Activated naive CD4-positive, alpha-beta T cell treated with anti-CD3 and anti-CD28 coated beads, Interleukin-2, amount 50 U/mL, for 24 hours (primary cell): ENCODE data around the gene PDIK1L.
A peak's percentile ranks its signal among the peaks of the same experiment; 100 is the strongest.
"Not testable (repeated sequence)": the region's sequence is repeated elsewhere in the genome, so short reads cannot be mapped to it uniquely, and the experiment has no call there.

Experiments used
- H3K27ac Mint-ChIP-seq: one replicate; pipeline ENCODE4 v1.8.0; 2021; ENCODE audit warnings: mild to moderate bottlenecking, mixed read lengths
- H3K27me3 Mint-ChIP-seq: one replicate; pipeline ENCODE4 v1.8.0; 2021; ENCODE audit warnings: mixed read lengths
- H3K36me3 Mint-ChIP-seq: one replicate; pipeline ENCODE4 v1.8.0; 2021; ENCODE audit warnings: mixed read lengths
- H3K4me1 Mint-ChIP-seq: one replicate; pipeline ENCODE4 v1.8.0; 2021; ENCODE audit warnings: mixed read lengths
- H3K4me3 Mint-ChIP-seq: one replicate; pipeline ENCODE4 v1.8.0; 2021; ENCODE audit warnings: mild to moderate bottlenecking, mixed read lengths
- H3K9me3 Mint-ChIP-seq: one replicate; pipeline ENCODE4 v1.8.0; 2021; ENCODE audit warnings: mixed read lengths

The PDIK1L gene

GRCh38 chr1:26081267-26082019, 30.2 kb upstream of the PDIK1L start:
- no peaks in the 10 kb centered on the region for H3K4me1 Mint-ChIP-seq
- no peak overlapping the region for H3K4me3 Mint-ChIP-seq
- H3K27me3 Mint-ChIP-seq: peaks cover 6% of the 10 kb centered on the region
- no peaks in the 10 kb centered on the region for H3K36me3 Mint-ChIP-seq
- H3K27ac Mint-ChIP-seq: no peak overlapping the region
- H3K9me3 Mint-ChIP-seq: no peaks in the 10 kb centered on the region

- Mint-ChIP-seq H3K9me3 (no peaks in the 10 kb centered on the region), H3K27ac (no peak overlapping the region), H3K27me3 (peaks cover 7% of the 10 kb centered on the region), H3K4me3 (no peak overlapping the region), H3K36me3 (no peaks in the 10 kb centered on the region), H3K4me1 (no peaks in the 10 kb centered on the region)
Observed at GRCh38 chr1:26082020-26082350, 29.6 kb upstream of the PDIK1L start.

- no peaks in the 10 kb centered on the region for H3K36me3 Mint-ChIP-seq
- H3K27me3 Mint-ChIP-seq: peaks cover 7% of the 10 kb centered on the region
- H3K9me3 Mint-ChIP-seq: no peaks in the 10 kb centered on the region
Observed at GRCh38 chr1:26083208-26083607, 28.4 kb upstream of the PDIK1L start.

GRCh38 chr1:26084091-26084561, 27.5 kb upstream of the PDIK1L start:
- no peaks in the 10 kb centered on the region for H3K9me3 Mint-ChIP-seq
- no peaks in the 10 kb centered on the region for H3K4me1 Mint-ChIP-seq
- H3K27ac Mint-ChIP-seq: no peak overlapping the region
- peaks cover 7% of the 10 kb centered on the region for H3K27me3 Mint-ChIP-seq
- no peak overlapping the region for H3K4me3 Mint-ChIP-seq
- H3K36me3 Mint-ChIP-seq: no peaks in the 10 kb centered on the region

More at GRCh38 chr1:26083208-26083607, 28.4 kb upstream of the PDIK1L start:
- no peaks in the 10 kb centered on the region for H3K4me1 Mint-ChIP-seq
- H3K27ac Mint-ChIP-seq: no peak overlapping the region
- no peak overlapping the region for H3K4me3 Mint-ChIP-seq

GRCh38 chr1:26084844-26085243, 26.8 kb upstream of the PDIK1L start:
- no peaks in the 10 kb centered on the region for H3K36me3 Mint-ChIP-seq
- no peaks in the 10 kb centered on the region for H3K4me1 Mint-ChIP-seq
- peaks cover 7% of the 10 kb centered on the region for H3K27me3 Mint-ChIP-seq
- no peaks in the 10 kb centered on the region for H3K9me3 Mint-ChIP-seq
- no peak overlapping the region for H3K27ac Mint-ChIP-seq
- H3K4me3 Mint-ChIP-seq: no peak overlapping the region

- Mint-ChIP-seq H3K36me3 (no peaks in the 10 kb centered on the region), H3K4me1 (no peaks in the 10 kb centered on the region), H3K4me3 (no peak overlapping the region), H3K27ac (no peak overlapping the region), H3K9me3 (no peaks in the 10 kb centered on the region), H3K27me3 (peaks cover 15% of the 10 kb centered on the region)
Observed at GRCh38 chr1:26089125-26089524, 22.5 kb upstream of the PDIK1L start.

- H3K27ac Mint-ChIP-seq: no peak overlapping the region
- H3K9me3 Mint-ChIP-seq: no peaks in the 10 kb centered on the region
- H3K4me1 Mint-ChIP-seq: no peaks in the 10 kb centered on the region
- peaks cover 13% of the 10 kb centered on the region for H3K27me3 Mint-ChIP-seq
- no peak overlapping the region for H3K4me3 Mint-ChIP-seq
- H3K36me3 Mint-ChIP-seq: no peaks in the 10 kb centered on the region
Observed at GRCh38 chr1:26090893-26091292, 20.7 kb upstream of the PDIK1L start.

GRCh38 chr1:26092422-26092821, 19.2 kb upstream of the PDIK1L start:
- Mint-ChIP-seq H3K36me3 (no peaks in the 10 kb centered on the region), H3K9me3 (no peaks in the 10 kb centered on the region), H3K4me1 (no peaks in the 10 kb centered on the region), H3K4me3 (no peak overlapping the region), H3K27ac (no peak overlapping the region), H3K27me3 (peaks cover 10% of the 10 kb centered on the region)

GRCh38 chr1:26093569-26093968, 18.1 kb upstream of the PDIK1L start:
- not testable (repeated sequence) for H3K4me1 Mint-ChIP-seq, H3K27me3 Mint-ChIP-seq, H3K9me3 Mint-ChIP-seq, H3K4me3 Mint-ChIP-seq, H3K36me3 Mint-ChIP-seq, H3K27ac Mint-ChIP-seq

GRCh38 chr1:26094076-26094669, 17.5 kb upstream of the PDIK1L start:
- Mint-ChIP-seq H3K36me3 (no peaks in the 10 kb centered on the region), H3K27me3 (peaks cover 10% of the 10 kb centered on the region), H3K9me3 (no peaks in the 10 kb centered on the region), H3K4me3 (no peak overlapping the region), H3K27ac (no peak overlapping the region), H3K4me1 (no peaks in the 10 kb centered on the region)

- H3K4me1 Mint-ChIP-seq: no peaks in the 10 kb centered on the region
Observed at GRCh38 chr1:26094677-26095383, 16.8 kb upstream of the PDIK1L start.

GRCh38 chr1:26096471-26096870, 15.2 kb upstream of the PDIK1L start:
- Mint-ChIP-seq H3K4me3 (no peak overlapping the region), H3K27me3 (peaks cover 5% of the 10 kb centered on the region), H3K9me3 (no peaks in the 10 kb centered on the region), H3K4me1 (no peaks in the 10 kb centered on the region), H3K27ac (no peak overlapping the region), H3K36me3 (no peaks in the 10 kb centered on the region)

More at GRCh38 chr1:26094677-26095383, 16.8 kb upstream of the PDIK1L start:
- Mint-ChIP-seq H3K36me3 (no peaks in the 10 kb centered on the region), H3K4me3 (no peak overlapping the region), H3K9me3 (no peaks in the 10 kb centered on the region), H3K27ac (no peak overlapping the region), H3K27me3 (peaks cover 10% of the 10 kb centered on the region)

GRCh38 chr1:26097696-26098095, 13.9 kb upstream of the PDIK1L start:
- no peaks in the 10 kb centered on the region for H3K27me3 Mint-ChIP-seq
- no peak overlapping the region for H3K27ac Mint-ChIP-seq
- no peaks in the 10 kb centered on the region for H3K36me3 Mint-ChIP-seq
- no peaks in the 10 kb centered on the region for H3K4me1 Mint-ChIP-seq
- no peaks in the 10 kb centered on the region for H3K9me3 Mint-ChIP-seq
- H3K4me3 Mint-ChIP-seq: no peak overlapping the region

- no peaks in the 10 kb centered on the region for H3K9me3 Mint-ChIP-seq
- H3K36me3 Mint-ChIP-seq: no peaks in the 10 kb centered on the region
- no peaks in the 10 kb centered on the region for H3K27me3 Mint-ChIP-seq
- H3K4me1 Mint-ChIP-seq: no peaks in the 10 kb centered on the region
- no peak overlapping the region for H3K27ac Mint-ChIP-seq
- no peak overlapping the region for H3K4me3 Mint-ChIP-seq
Observed at GRCh38 chr1:26098602-26099001, 13.0 kb upstream of the PDIK1L start.

- H3K4me1 Mint-ChIP-seq: peaks cover under 1% of the 10 kb centered on the region
- no peak overlapping the region for H3K27ac Mint-ChIP-seq
- H3K36me3 Mint-ChIP-seq: no peaks in the 10 kb centered on the region
- H3K9me3 Mint-ChIP-seq: no peaks in the 10 kb centered on the region
- H3K27me3 Mint-ChIP-seq: no peaks in the 10 kb centered on the region
- no peak overlapping the region for H3K4me3 Mint-ChIP-seq
Observed at GRCh38 chr1:26099780-26100179, 11.8 kb upstream of the PDIK1L start.

GRCh38 chr1:26100204-26100603, 11.4 kb upstream of the PDIK1L start:
- H3K4me3 Mint-ChIP-seq, H3K27me3 Mint-ChIP-seq: not testable (repeated sequence)
- H3K27ac Mint-ChIP-seq: peak overlapping the region; percentile 51

More at GRCh38 chr1:26100204-26100603, 11.4 kb upstream of the PDIK1L start:
- H3K4me1 Mint-ChIP-seq, H3K9me3 Mint-ChIP-seq, H3K36me3 Mint-ChIP-seq: not testable (repeated sequence)
